ENCODE measurements around the gene TMEM217.

- no peak for TF ChIP-seq EZH2phosphoT487 (IDR thresholded peaks at IDR 0.05; ENCODE audit: low read depth, severe bottlenecking, unreplicated experiment)
- TF ChIP-seq CTCF (IDR thresholded peaks at IDR 0.05; ENCODE audit: poor library complexity) = peak; percentile 96
- TF ChIP-seq EZH2 (IDR thresholded peaks at IDR 0.05; ENCODE audit: borderline replicate concordance) = no peak
These were observed 47.5 kb downstream of the TMEM217 start for GRCh38 chr6:37210313-37210968.

Measured in hepatocyte (in vitro differentiated cells).